ENCODE results near the gene PLEKHG3.

PLEKHG3 gene

GRCh38 chr14:64728856-64729255 lies 24.6 kb downstream of the PLEKHG3 start:
- no peak for DNase-seq

DNA sequence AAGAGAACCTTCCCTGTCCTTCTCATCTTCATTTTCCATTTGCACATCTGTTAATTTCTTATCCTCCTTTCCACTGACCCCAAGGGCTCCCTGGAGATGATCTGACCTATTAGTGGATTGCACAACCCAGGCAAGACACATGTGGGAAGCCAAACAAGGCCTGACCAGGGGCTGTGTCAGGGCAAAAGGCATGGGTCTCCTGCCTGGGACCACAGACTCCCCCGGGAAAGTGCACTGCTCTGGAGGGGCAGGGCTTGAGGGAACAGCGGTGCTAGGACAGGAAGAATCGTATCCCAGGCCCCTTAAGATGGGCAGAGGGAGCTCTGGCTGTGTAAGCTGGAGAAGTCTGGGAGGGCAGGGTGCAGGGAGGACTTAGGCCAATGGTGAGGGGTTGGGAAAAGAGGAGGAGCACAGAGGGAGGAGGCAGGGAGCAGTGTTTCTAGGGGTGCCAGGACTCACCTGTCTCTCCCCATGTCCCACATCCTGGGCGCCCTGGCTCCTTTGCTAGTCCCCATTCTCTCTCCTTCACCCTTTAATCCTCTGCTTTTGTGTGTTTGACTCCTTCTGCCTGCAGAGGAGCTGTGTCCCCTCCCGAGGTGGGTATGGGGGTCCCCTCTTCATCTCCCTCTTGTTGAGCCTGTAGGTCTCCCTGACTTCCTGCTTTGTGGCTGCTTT lies 25.3 kb downstream of the PLEKHG3 start:
- no peak for DNase-seq

DNA sequence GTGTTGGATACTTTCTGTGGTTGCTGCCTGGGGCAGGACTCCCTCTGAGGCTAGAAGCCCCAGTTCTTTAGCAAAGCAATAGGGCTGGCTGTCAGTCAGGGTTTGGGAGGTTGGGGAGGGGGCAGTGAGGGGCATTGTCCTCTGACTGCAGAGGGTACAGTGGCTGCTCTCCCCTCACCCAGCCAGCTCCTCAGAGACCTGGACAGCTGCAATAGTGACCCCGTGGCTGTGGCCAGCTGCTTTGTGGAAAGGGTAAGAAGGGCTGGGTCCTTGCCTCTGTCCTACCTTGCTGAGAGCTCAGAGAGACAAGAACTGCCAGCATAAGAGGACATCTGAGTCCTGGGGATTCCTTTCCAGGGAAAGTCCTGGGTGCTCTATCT lies 25.8 kb downstream of the PLEKHG3 start:
- DNase-seq: no peak

- no peak for DNase-seq
These were observed 26.5 kb downstream of the PLEKHG3 start for GRCh38 chr14:64730681-64731080.

GRCh38 chr14:64731141-64731581 lies 26.9 kb downstream of the PLEKHG3 start:
- DNase-seq: no peak

GRCh38 chr14:64732066-64732465 lies 27.8 kb downstream of the PLEKHG3 start:
- no peak for DNase-seq

DNA sequence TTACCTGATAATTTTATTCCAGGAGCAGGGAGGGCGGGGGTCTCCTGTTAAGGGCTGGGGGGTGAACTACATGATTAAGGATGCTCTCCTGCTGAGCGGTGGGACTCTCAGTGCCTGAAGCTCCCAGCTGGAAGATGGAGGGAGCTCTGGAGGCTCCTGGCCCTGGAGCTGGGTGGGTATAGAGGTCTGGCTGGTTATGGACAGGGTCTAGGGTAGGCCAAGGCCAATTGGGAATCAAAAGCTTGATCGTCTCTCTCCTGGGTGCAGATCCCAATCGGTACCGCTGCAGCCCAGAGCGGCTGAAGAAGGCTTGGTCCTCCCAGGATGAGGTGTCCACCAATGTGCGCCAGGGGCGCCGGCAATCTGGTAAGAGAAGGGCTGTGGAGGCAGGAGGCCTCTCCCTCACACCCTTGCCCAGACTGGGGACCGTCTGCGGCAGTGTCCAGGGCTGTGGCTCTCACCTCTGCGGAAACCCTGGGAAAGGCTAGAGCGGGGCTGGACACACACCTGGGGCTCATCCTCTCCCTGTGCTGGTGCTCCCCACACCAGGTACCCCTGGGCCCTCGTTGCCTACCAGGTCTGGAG lies 28.4 kb downstream of the PLEKHG3 start:
- DNase-seq: no peak

DNA sequence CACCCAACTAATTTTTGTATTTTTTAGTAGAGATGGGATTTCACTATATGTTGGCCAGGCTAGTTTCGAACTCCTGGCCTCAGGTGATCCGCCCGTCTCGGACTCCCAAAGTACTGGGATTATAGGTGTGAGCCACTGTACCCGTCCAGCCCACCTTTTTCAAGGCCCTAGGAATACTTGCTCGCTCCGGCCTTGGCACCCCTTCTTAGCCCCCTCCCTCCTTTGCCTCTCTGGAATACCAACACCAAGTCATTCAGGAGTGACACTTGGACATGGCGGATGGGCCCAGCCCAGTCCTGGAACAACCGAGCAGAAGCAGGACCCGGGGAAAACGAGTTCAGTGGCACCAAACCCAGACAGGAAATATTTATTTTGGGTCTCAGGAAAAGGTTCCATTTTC lies 29.1 kb downstream of the PLEKHG3 start:
- no peak for DNase-seq

- DNase-seq: no peak
These were observed 29.7 kb downstream of the PLEKHG3 start for GRCh38 chr14:64733899-64734298.

GRCh38 chr14:64734990-64735389 lies 30.8 kb downstream of the PLEKHG3 start:
- no peak for DNase-seq

- DNase-seq: no peak
These were observed 32.3 kb downstream of the PLEKHG3 start for GRCh38 chr14:64736271-64737169.

DNA sequence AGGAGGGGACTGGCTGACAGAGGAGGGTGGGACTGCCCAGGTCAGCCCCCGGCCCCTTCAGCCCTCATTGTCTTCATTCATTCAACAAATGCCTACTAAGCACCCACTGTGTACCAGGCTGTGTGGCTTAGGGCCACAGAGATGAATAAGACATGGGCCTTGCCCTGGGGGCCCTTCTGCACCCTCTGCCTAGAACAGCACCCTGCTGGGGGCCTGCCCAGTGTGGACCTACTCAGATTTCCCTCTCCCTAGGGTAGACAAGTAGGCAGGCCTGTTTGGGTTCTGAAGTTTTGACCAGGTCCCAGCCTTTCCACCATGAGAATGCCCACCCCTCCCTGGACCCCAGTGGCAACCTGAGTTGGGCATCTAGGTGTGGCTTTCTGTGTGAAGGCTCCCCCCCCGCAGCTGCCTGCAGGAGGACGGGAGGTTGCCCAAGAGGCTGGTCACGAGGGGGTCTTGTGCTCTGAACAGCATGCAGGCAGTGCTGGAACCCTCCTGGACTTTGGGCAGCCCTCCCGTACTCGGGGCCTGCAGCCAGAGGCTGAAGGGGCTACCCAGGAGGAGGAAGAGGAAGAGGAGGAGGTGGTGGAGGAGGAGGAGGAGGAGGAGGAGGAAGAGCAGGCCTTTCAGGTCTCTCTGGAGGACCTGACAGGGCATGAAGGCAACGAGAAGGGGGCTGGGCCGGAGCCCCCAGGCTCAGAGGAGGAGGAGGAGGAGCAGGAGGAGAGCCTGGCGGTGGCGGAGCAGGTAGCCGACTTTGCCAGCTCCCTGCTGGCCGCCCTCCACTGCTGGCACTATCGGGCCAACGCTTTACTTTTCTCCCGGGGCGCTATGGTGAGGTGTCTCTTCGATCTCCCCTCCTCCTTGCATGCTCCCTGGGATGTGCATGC lies 33.4 kb downstream of the PLEKHG3 start:
- no peak for DNase-seq

- no peak for DNase-seq
These were observed 34.1 kb downstream of the PLEKHG3 start for GRCh38 chr14:64738281-64738804.

GRCh38 chr14:64741200-64741599 lies 37.0 kb downstream of the PLEKHG3 start:
- no peak for DNase-seq

GRCh38 chr14:64741961-64742360 lies 37.7 kb downstream of the PLEKHG3 start:
- no peak for DNase-seq

- DNase-seq: no peak
These were observed 38.8 kb downstream of the PLEKHG3 start for GRCh38 chr14:64743061-64743460.

DNA sequence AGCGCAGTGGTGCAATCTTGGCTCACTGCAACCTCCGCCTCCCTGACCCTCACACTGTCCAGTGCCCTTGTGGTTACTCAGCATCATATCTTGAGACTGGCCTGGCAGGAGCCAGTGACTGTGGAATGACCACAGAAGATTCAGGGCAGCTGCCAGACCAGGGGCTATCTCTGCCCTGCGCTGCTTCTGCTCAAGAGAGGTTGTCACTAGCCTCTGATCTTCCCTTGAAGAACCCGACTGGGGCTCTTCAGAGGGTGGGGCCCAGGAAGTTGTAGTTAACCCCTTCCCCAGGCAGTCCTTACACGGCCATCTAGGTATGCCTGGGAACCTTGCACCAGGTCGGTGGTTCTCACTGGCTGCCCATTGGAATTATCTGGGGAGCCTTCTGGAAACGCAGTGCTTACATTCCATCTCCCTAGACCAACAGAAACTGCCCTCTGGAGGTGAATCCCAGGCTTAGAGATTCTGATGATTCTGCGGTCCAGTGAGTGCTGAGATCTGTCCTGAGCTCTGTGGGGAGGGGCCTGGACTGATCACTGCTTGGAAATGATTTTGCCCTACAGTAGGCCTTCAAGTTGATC lies 41.4 kb downstream of the PLEKHG3 start:
- DNase-seq: no peak

- DNase-seq: no peak
These were observed 42.4 kb downstream of the PLEKHG3 start for GRCh38 chr14:64746298-64747250.

- no peak for DNase-seq
These were observed 43.1 kb downstream of the PLEKHG3 start for GRCh38 chr14:64747327-64747726.

GRCh38 chr14:64748521-64748920 lies 44.3 kb downstream of the PLEKHG3 start:
- DNase-seq: no peak
